GM18508 (cell line): ENCODE results near the gene FUBP3.
"Not testable (repeated sequence)": the region's sequence is repeated elsewhere in the genome, so short reads cannot be mapped to it uniquely, and the experiment has no call there.

ENCODE experiments used
- ATAC-seq: cut with Tn5 transposase; IDR thresholded peaks from one replicate; pipeline ENCODE4 v1.9.1; 2021; ENCODE audit warnings: moderate number of reproducible peaks; ENCODE audit not compliant: insufficient read depth, unreplicated experiment

FUBP3 gene

GRCh38 chr9:130555061-130555460 is 24.3 kb upstream of the FUBP3 start:
- ATAC-seq = no peak

- no peak for ATAC-seq
Observed at GRCh38 chr9:130555968-130556367, 23.4 kb upstream of the FUBP3 start.

GRCh38 chr9:130556396-130557076 is 22.8 kb upstream of the FUBP3 start:
- ATAC-seq = no peak

- ATAC-seq = no peak
Observed at GRCh38 chr9:130557077-130557468, 22.3 kb upstream of the FUBP3 start.

GRCh38 chr9:130561056-130561455 is 18.3 kb upstream of the FUBP3 start:
- no peak for ATAC-seq

GRCh38 chr9:130562525-130562924 is 16.9 kb upstream of the FUBP3 start:
- ATAC-seq = not testable (repeated sequence)

- ATAC-seq = no peak
Observed at GRCh38 chr9:130563797-130564196, 15.6 kb upstream of the FUBP3 start.

GRCh38 chr9:130565792-130566191 is 13.6 kb upstream of the FUBP3 start:
- ATAC-seq = no peak

- ATAC-seq = no peak
Observed at GRCh38 chr9:130570208-130570607, 9.2 kb upstream of the FUBP3 start.

- ATAC-seq = no peak
Observed at GRCh38 chr9:130575514-130575913, 3.9 kb upstream of the FUBP3 start.

GRCh38 chr9:130576176-130576575 is 3.2 kb upstream of the FUBP3 start:
- ATAC-seq = no peak

- ATAC-seq = peak; percentile 12
Observed at GRCh38 chr9:130579738-130580463, 524 bp downstream of the FUBP3 start.

GRCh38 chr9:130581766-130582165 is 2.4 kb downstream of the FUBP3 start:
- ATAC-seq = no peak

- no peak for ATAC-seq
Observed at GRCh38 chr9:130583271-130583670, 3.9 kb downstream of the FUBP3 start.

GRCh38 chr9:130587921-130588320 is 8.5 kb downstream of the FUBP3 start:
- no peak for ATAC-seq

- ATAC-seq = no peak
Observed at GRCh38 chr9:130588416-130588815, 9.0 kb downstream of the FUBP3 start.

- no peak for ATAC-seq
Observed at GRCh38 chr9:130589754-130590153, 10.4 kb downstream of the FUBP3 start.

GRCh38 chr9:130590305-130590704 is 10.9 kb downstream of the FUBP3 start:
- no peak for ATAC-seq

- ATAC-seq = no peak
Observed at GRCh38 chr9:130593020-130593419, 13.6 kb downstream of the FUBP3 start.

- no peak for ATAC-seq
Observed at GRCh38 chr9:130597228-130597627, 17.9 kb downstream of the FUBP3 start.

- no peak for ATAC-seq
Observed at GRCh38 chr9:130598188-130598587, 18.8 kb downstream of the FUBP3 start.

GRCh38 chr9:130599625-130600024 is 20.2 kb downstream of the FUBP3 start:
- ATAC-seq = no peak
